Tracheal epithelial cell (primary cell): Measurements from ENCODE around the gene CBX1. TPM values are rescaled to one million over a fixed set of nuclear protein-coding genes. Genes with fewer than 3 reads are reported as not detected.

Experiments used
- total RNA-seq: library from RNA; depleted of rRNA; stranded (reverse); fragments of >200 nt; gene quantifications from 2 replicates; pipeline ENCODE4 v1.2.1, GENCODE V29; 2014

Gene CBX1
- 26.6 and 50.4 TPM in 2 replicates for total RNA-seq

DNA sequence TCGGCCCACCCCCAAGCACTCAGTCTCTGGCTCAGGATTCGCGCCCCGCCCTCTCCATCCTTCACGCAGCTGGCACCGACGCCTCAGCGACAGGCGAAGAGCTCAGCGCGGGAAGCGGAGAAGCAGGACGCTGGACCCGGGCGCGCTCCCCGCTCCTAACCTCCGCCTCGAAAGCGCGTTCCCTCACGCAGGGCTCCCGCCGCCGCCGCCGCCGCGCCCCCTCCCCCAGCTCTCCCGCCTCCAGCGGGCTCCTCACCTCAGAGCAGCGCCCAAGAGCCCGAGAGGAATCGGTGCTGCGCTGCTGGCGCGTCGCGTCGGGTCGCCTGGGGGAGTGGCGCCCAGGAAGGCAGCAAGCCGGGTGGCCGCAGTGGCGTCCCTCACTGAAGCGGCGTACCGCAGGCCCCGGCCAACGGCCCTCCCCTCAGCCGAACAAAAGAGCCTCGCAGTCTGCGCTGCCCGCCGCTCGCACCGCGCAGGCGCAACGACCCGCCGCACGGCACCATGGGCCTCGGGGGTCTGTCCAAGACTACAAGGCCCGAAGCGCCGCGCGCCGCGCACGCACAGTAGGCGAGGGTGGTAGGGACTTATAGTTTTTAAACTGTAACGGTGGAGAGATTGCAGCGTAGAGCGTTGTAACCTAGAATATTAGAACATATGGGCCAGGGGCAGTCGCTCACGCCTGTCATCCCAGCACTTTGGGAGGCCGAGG is at the start of gene CBX1:
CBX1 (minus strand) TSS at position 467 of the 709 bp plus-strand sequence. CDS start 24,474 bp downstream, outside the sequence.

DNA sequence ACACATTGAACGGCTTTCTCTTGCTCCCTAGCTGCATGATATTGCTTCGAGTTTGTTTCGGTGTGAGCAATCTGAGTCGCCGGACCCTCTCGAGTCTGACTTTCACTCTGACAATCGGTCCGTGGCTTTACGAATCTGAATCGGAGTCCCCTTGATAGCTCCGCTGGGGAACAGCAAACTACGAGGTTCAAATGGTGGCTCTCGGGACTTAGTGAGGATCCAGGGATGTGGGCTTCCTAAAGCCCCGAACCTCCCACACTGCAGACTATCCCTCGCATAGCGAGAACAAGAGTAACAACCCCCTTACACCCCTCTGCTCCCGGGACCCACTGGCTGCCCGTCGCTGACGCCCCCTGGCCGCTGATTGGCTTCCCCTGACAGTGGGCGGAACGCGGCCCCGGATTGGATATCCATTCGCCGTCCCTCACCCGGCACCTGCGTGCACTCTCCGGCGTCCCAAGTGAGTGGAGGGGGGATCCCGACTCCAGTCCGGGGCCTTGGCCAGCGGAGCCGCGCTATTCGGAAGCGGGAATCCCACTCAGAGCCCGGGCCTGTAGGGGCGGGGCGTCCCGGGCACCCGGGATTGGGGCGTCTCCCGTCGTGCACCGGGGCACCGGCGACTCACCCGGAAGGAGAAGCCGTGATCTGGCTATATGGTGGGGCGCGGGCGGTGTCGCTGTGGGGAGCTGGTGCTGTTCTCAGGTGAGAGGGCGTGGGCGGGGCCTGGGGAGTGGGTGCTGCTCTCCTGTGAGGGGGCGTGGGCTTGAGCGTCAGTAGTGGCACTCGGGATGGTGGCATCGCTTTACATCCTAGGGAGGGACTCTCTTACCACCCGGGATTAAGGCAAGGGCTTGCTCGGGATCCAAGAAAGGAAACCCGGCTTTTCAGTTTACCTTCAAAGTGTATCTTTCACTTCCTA is 6.1 kb upstream of the CBX1 start, which contains the start of gene SNX11:
SNX11 (plus strand) TSS at position 630 of the 919 bp plus-strand sequence. CDS start 4,278 bp downstream, outside the sequence.

DNA sequence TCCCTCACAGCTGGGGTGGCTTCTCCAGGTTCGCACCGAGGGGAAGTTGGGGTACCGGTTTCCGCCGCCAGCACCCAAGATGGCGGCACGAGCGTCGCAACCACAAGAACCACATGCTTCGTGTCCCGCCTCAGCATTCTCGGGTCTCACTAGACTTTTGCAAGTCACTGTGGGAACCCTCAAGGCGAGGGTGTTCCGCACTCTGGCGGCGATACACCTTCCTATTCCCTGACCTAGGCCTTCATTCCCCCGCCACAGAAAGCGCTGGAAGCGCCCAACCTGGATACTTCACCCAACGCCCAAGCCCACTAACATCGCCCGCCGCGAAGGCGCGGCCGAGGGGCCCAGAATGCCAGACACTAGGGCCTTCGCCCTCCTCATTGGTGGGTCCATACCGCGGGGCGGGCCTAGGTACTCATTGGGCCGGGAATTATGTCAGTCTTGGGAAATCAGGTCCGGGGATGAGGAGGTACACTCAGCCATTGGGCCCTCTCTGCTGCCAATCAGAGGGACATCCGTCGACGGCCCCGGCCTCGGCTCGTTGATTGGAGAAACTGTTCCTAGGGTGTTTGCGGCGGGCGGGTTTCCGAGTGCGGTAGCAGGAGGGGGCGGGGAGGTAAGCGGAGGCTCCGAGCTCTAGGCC is 53.4 kb downstream of the CBX1 start, which contains the start of gene NFE2L1:
NFE2L1 (plus strand) TSS at position 619 of the 643 bp plus-strand sequence. CDS start 2,760 bp downstream, outside the sequence.

DNA sequence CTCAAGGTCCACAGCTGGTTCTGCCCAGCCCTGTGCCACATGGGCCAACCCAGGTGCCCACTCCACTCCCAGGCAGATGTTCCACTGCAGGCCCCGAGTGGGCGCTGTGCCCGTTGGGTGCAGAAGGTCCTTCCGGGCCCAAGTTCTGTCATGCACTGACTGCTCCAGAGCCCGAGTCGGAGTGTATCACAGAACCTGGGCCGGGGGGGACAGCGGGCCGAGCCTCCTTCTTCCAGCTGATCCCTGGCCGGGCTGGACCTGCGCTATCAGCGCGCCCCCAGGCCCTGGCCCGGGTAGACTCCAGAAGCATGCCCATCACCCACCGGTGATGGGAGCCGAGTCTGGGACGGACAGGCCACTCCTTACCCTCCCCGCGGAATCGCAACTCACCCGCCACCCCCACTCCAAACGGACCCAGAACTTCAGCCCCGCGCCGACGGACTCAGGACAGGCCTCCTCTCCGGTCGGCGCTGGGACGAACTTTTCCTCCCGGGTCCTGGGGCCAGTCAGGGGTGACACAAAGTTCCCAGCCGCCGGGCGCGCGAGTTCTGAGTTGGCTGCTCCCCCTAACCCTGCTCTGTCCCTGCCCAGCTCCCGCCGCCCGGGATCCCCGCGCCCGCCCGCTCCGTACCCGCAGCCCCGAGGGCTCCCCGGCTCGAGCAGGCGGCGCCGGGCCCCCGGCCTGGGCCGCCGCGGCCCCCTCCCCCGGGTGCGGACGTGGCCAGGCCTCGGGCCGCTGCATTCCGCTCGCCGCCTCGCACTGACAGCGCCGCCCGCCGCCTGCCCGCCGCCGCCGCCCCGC is 64.0 kb downstream of the CBX1 start, which contains the start of gene COPZ2:
COPZ2 (minus strand) TSS at position 762 of the 802 bp plus-strand sequence; CDS start at position 742, 20 bp downstream.

Other genes with a start within 250 kb of the CBX1 start
- gene SP2, start 205.2 kb downstream of the CBX1 start, total RNA-seq = 0.24 and 0.43 TPM in 2 replicates
- 46.9 and 52.8 TPM in 2 replicates for gene PNPO, start 159.9 kb downstream of the CBX1 start, total RNA-seq
- gene PRR15L, start 143.6 kb downstream of the CBX1 start, total RNA-seq = 3.6 and 3.8 TPM in 2 replicates
- 42.4 and 43.5 TPM in 2 replicates for gene CDK5RAP3, start 130.4 kb downstream of the CBX1 start, total RNA-seq
- gene COPZ2, start 63.7 kb downstream of the CBX1 start, total RNA-seq = 4.8 and 9.8 TPM in 2 replicates
- gene NFE2L1, start 53.1 kb downstream of the CBX1 start, total RNA-seq = 116 and 137 TPM in 2 replicates
- 10.7 and 12.0 TPM in 2 replicates for gene SNX11, start 6.3 kb upstream of the CBX1 start, total RNA-seq